GM18499 (cell line): ENCODE results near the gene PPTC7.
"Not testable (repeated sequence)": the region's sequence is repeated elsewhere in the genome, so short reads cannot be mapped to it uniquely, and the experiment has no call there.

Source experiments
- ATAC-seq: cut with Tn5 transposase; IDR thresholded peaks from one replicate; pipeline ENCODE4 v1.9.1; 2021; ENCODE audit warnings: moderate number of reproducible peaks; ENCODE audit not compliant: insufficient read depth, unreplicated experiment

Gene PPTC7

DNA sequence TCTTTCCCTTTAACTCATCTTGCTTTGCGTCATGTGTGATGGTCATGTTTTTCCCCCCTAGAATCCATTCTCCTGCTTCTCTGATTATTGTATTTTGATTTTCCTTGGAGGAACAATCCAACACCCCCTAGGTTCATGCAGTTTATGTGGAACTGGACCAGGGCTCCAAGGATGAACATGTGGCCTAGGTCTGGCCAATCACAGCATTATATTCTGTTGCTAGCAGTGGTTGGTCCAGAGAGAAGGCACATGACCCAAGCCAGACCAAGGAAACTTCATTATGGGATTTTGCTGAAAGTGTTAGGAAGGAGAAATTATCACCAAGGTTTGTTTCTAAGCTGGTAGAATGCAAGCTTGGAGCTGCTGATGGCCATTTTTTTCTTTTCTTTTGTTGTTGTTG, 6.9 kb upstream of the PPTC7 start:
- ATAC-seq, result no peak

DNA sequence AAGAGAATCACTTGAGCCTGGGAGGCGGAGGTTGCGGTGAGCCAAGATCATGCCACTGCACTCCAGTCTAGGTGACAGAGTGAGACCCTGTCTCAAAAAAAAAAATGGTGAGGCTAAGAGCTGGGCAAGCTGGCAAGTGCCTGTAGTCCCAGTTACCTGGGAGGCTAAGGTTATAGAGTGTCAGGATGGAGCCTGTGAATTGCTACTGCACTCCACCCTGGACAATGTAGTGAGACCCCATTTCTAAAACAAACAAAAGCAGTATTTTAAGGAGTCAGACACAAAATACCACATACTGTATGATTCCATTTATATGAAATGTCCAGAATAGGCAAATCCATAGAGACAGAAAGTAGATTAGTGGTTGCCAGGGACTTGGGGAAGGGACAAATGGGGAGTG, 4.0 kb upstream of the PPTC7 start:
- not testable (repeated sequence) for ATAC-seq

DNA sequence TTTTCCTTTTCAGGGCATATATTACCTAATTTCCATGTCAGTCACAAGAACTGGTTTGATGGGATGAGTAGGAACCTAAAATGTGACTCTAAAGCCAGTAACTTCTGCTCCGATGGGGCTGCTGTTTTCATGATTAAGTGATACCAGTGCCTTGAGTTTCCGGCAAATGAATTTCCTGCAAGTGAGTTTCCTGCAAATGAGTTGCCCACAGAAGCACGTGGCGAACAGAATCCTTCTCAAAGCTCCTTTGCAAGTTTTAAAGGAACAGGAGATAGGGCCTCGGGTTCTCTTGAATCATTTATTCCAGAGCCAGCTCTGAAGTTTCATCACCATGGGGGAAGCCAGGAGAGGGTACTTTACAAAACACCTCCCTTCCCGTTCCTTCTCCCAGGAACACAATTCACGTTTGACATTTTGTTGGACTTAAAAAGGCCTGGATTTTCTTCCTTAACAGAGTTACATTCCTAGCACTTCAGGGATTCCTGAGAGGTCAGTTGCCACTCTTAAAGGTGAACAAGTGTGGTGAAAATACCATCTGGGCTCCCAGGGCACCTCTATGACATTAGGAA, 2.2 kb upstream of the PPTC7 start:
- ATAC-seq, result no peak

DNA sequence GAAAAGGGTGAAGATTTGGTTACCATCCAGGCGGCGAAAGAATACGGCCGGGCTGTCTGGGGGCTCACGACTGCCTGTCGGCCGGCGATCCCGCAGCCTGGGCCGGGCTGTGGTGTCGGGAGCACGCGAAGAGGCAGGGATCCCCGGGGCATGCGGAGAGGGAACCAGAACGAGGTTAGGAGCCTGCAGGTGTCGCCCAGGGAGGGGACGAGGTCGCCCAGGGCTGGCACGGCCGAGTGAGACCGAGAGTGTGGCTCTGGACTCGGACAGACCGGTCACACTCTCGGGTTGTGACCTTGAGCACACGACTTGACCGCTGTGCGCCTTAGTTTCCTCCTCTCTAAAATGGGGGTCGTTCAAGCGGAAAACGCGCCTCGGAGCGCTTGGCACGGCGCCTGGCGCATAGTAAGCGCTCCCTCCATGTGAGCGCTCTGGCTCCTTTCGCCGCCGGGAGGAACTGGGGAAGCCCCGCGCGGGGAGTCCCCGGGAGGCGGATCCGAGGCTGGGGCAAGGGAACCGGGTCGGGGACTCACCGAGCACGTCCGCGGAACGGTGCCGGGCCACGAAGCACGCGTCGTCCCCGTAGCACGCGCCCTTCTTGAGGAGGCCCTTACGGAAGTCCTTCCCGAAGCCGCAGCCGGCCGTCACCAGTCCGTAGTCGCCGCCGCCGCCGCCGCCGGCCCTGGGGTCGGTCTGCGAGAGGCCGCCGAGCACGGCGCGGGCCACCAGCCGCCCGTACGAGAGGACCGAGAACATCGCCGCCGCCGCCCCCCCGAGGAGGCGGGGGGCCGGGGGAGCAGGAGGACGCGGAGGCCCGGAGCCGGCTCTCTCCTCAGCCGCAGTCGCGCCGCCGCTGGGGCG, 612 bp downstream of the PPTC7 start:
- ATAC-seq, result peak; percentile 6

DNA sequence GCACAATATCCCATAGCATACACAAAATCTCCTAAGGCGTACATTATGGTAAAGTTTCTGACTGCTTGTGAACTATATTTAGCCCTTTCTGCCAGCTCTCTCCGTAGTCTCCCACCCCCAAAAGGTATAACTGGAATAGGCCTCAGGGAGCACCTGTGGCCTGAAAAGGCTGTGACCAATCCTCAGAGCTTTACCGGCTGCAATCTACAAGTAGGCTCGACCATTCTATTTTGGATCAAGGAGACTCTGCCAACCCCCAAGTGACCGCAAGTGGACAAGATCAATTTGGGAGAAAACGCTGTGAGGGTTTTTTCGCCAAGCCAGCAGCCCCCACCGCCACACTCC, 1.2 kb downstream of the PPTC7 start:
- ATAC-seq, result no peak

DNA sequence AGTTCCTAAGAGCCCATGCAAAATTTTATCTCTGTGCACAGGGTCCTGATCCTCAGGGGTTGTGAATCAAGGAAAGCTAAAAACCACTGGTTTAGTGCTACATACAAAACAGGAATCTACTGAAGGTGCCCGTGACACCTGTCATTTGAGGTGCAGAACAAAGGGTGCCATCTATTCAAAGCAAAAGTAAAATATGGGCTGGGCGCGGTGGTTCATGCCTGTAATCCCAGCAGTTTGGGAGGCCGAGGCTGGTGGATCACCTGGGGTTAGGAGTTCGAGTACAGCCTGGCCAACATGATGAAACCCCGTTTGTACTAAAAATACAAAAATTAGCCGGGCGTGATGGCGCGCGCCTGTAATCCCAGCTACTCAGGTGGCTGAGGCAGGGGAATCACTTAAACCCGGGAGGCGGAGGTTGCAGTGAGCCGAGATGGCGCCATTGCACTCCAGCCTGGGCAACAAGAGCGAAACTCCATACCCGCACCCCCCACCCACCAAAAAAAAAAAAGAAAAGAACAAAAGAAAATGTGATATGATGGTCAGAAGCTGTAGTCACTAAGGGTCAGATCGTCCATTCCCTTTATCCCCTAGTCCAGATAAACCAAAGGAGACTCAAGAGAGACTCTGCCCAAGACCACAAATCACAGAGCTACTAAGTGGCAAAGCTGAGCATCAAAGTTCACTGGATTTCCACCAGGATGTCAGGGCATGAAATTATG, 3.4 kb downstream of the PPTC7 start:
- no peak for ATAC-seq

- no peak for ATAC-seq
These were observed 4.2 kb downstream of the PPTC7 start for GRCh38 chr12:110578694-110579534.

GRCh38 chr12:110577864-110578693, 5.0 kb downstream of the PPTC7 start:
- no peak for ATAC-seq

DNA sequence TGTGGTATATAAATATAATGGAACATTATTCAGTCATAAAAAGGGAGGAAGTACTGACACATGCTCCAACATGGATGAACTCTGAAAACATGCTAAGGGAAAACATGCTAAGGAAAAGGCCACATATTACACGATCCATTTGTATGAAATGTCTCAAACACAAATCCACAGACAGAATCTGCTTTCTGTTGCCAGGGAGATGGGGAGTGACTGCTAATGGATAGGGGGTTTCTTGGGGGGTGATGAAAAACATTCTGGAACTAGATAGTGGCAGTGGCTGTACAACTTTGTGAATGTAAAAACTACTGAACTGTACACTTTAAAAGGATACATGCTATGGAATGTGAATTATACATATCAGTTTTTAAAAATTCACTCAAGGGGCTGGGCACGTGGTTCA, 6.6 kb downstream of the PPTC7 start:
- no peak for ATAC-seq

- ATAC-seq, result no peak
These were observed 7.8 kb downstream of the PPTC7 start for GRCh38 chr12:110575326-110575725.

DNA sequence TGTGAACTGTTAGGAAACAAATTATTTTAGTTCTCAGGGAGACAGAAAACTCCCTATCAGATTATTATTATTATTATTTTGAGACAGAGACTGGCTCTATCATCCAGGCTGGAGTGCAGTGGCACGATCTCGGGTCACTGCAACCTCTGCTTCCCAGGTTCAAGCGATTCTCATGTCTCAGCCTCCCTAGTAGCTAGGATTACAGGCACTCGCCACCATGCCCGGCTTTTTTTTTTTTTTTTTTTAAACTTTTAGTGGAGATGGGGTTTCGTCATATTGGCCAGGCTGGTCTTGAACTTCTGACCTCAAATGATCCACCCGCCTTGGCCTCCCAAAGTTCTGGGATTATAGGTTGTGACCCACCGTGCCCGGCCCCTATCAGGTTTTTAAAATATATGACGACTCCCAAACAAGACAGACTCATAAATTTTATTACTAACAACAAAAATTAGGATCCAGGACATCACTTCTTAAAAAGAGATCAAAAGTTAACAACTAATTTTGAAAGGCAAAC, 8.3 kb downstream of the PPTC7 start:
- not testable (repeated sequence) for ATAC-seq

- ATAC-seq, result no peak
These were observed 9.1 kb downstream of the PPTC7 start for GRCh38 chr12:110574044-110574443.

DNA sequence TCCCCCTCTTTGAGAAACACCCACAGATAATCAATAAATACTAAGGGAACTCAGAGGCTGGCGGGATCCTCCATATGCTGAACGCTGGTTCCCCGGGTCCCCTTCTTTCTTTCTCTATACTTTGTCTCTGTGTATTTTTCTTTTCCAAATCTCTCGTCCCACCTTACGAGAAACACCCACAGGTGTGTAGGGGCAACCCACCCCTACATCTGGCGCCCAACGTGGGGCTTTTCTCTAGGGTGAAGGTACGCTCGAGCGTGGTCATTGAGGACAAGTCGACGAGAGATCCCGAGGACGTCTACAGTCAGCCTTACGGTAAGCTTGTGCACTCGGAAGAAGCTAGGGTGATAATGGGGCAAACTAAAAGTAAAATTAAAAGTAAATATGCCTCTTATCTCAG, 12.3 kb downstream of the PPTC7 start:
- ATAC-seq, result not testable (repeated sequence)

DNA sequence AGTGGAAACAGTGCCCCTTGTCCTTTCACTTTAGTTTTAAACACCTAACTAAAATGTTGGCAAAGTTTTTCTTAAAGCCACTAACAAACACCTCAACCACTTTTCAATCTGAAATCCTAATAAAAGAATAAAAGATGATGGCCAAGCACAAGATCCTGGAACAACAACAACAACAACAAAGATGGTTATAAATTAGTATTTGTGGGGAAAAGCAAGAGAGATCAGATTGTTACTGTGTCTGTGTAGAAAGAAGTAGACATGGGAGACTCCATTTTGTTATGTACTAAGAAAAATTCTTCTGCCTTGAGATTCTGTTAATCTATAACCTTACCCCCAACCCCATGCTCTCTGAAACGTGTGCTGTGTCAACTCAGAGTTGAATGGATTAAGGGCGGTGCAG, 13.3 kb downstream of the PPTC7 start:
- not testable (repeated sequence) for ATAC-seq

DNA sequence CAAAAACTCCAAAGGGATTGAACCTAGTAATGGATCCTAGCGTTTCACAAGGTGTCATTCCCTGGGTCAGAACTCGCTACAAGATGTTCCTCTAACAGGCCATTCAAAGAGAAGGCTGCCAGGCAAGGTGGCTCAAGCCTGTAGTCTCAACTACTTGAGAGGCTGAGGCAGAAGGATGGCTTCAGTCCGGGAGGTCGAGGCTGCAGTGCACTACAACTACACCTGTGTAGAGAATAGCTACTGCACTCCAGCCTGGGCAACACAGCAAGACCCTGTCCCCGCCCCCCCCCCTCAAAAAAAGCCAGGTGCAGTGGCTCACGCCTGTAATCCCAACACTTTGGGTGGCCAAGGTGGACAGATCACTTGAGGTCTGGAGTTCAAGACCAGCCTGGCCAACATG, 14.4 kb downstream of the PPTC7 start:
- ATAC-seq, result no peak

DNA sequence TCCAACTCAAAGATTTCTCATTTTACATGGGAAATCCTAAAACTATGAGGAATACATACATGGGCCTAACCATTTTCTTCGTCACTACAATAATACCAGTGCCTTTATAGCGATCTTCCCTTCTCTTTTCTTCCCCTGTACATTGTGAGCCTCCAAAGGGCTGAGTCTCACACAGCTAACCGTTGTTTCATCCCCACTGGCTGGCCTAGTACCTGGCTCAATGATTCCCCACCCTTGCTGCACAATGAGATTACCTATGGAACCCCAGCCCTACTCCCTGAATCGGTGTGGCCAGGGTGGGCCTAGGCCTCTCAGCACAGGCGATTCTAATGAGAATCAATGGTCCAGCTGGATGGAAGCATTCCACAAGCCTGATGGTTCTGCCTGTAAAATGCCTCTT, 16.1 kb downstream of the PPTC7 start:
- no peak for ATAC-seq

DNA sequence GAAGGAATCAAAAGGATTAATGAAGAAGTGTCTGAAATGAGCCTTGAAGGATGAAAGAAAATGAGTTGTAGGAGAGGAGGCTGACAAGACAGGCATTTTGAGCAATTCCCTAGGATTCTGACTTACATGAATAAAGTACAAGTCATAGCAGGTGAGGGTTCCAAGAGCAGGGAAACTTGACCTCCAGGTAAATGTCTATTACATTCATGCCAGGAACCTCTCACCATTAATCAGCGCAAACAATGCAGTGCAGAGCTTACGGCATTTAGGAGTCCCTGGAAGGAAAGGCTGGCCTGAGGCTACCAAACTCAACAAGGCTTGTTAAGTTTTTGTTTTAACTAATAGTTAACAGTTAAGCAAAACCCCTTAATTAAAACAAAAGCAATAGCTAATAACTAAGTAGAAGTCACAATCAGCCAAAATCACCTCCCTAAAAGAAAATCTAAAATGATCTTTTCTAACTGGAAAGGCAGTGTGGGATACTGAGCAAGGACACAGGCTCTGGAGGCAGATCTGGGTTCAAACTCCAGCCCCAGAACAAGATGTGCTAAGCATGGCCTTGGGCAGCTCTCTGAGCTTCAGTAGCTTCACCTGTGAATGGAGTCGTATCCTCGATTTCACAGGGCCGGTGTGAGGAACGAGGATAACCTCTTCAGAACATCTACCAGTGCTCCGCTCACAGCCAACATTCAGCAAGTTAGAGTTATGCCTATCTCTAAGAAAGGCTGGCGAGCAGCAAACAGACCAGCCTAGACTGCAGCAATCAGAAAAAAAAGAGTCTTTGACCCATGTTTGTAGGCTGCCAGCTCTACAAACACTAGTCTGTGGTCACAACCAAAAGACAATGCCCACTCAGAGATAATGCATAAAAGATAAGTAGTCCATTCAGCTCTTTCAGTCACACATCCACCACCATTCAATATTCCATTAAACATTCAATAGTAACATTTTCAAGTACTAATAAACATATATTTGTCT, 16.9 kb downstream of the PPTC7 start:
- ATAC-seq, result no peak

- no peak for ATAC-seq
These were observed 18.6 kb downstream of the PPTC7 start for GRCh38 chr12:110564471-110564991.
